IPS DF 4.7 (cell line): ENCODE results near the gene PRIMA1.

Source experiments
- DNase-seq: peaks from one replicate; pipeline ENCODE4 v3.0.0-alpha.2; 2013; ENCODE audit warnings: low spot score; ENCODE audit errors: extremely low read depth

PRIMA1 gene

GRCh38 chr14:93713726-93714405 lies 74.4 kb downstream of the PRIMA1 start:
- no peak for DNase-seq

GRCh38 chr14:93712838-93713724 lies 75.2 kb downstream of the PRIMA1 start:
- DNase-seq: no peak

GRCh38 chr14:93712079-93712837 lies 76.0 kb downstream of the PRIMA1 start:
- DNase-seq: no peak

- no peak for DNase-seq
Measured at GRCh38 chr14:93709249-93709648, 79.0 kb downstream of the PRIMA1 start.

GRCh38 chr14:93708800-93709199 lies 79.5 kb downstream of the PRIMA1 start:
- DNase-seq: no peak

GRCh38 chr14:93708311-93708734 lies 80.0 kb downstream of the PRIMA1 start:
- DNase-seq: no peak

GRCh38 chr14:93707475-93707874 lies 80.8 kb downstream of the PRIMA1 start:
- no peak for DNase-seq

GRCh38 chr14:93706360-93706955 lies 81.8 kb downstream of the PRIMA1 start:
- no peak for DNase-seq

- no peak for DNase-seq
Measured at GRCh38 chr14:93705513-93706156, 82.7 kb downstream of the PRIMA1 start.

GRCh38 chr14:93703941-93704340 lies 84.3 kb downstream of the PRIMA1 start:
- DNase-seq: no peak

GRCh38 chr14:93702946-93703345 lies 85.3 kb downstream of the PRIMA1 start:
- DNase-seq: no peak

- no peak for DNase-seq
Measured at GRCh38 chr14:93701562-93701961, 86.7 kb downstream of the PRIMA1 start.

- no peak for DNase-seq
Measured at GRCh38 chr14:93700928-93701327, 87.4 kb downstream of the PRIMA1 start.

- DNase-seq: no peak
Measured at GRCh38 chr14:93693914-93694313, 94.4 kb downstream of the PRIMA1 start.

GRCh38 chr14:93691042-93691780 lies 97.1 kb downstream of the PRIMA1 start:
- DNase-seq: no peak

GRCh38 chr14:93690146-93690545 lies 98.1 kb downstream of the PRIMA1 start:
- DNase-seq: no peak

- DNase-seq: no peak
Measured at GRCh38 chr14:93688820-93689219, 99.5 kb downstream of the PRIMA1 start.

GRCh38 chr14:93688239-93688666 lies 100.0 kb downstream of the PRIMA1 start:
- peak; percentile 79 for DNase-seq

- no peak for DNase-seq
Measured at GRCh38 chr14:93686268-93686667, 102.0 kb downstream of the PRIMA1 start.
